HG03045 (cell line): ENCODE measurements around the gene COPE.
"Not testable (repeated sequence)": the region's sequence is repeated elsewhere in the genome, so short reads cannot be mapped to it uniquely, and the experiment has no call there.

Source experiments
- ATAC-seq: cut with Tn5 transposase; IDR thresholded peaks from one replicate; pipeline ENCODE4 v1.9.1; 2021; ENCODE audit warnings: mild to moderate bottlenecking, moderate library complexity; ENCODE audit not compliant: unreplicated experiment

The COPE gene

DNA sequence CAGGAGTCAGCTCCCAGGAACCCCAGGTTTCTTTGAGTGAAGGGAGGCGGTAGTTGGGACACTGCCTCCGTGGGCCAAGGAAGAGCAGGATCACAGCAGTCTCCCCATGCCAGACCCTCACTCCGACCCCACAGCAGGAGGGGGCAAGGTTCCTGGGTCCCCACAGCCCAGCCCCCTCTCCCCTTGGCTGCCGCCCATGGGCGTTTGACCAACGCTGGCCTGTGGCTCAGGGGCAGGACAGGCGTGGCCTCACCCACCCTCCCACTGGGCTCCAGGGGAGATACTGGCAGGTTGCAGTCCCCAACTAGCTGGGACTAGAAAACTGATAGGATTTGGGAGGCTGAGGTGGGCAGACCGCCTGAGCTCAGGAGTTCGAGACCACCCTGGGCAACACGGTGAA is 9.2 kb downstream of the COPE start:
- no peak for ATAC-seq

DNA sequence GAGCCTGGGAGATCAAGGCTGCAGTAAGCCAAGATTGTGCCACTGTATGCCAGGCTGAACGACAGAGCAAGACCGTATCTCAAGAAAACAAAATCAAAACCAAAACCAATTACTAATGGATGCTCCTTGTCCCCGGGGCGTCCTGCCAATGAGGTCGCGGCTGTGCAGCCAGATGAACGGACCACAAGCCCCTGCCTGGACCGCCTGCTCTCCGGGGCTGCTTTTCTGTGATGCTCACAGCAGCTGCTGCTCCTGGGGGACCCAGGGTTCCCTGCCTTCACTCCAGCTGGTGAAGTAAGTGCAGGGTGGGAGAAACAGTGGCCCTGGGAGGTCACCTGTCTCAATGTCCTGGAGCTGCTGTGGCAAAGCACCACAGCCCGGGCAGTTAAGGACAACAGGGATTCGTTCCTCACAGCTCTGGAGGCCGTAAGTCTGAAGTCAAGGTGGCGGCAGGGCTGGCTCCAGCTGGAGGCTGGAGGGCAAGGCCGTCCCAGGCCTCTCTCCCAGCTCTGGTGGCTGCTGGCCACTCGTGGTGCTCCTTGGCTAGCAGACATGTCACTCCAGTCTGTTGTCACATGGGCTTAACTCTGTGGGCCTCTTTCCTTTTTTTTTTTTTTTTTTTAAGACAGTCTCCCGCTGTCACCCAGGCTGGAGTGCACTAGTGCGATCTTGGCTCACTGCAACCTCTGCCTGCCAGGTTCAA is 10.1 kb downstream of the COPE start:
- ATAC-seq, result no peak

DNA sequence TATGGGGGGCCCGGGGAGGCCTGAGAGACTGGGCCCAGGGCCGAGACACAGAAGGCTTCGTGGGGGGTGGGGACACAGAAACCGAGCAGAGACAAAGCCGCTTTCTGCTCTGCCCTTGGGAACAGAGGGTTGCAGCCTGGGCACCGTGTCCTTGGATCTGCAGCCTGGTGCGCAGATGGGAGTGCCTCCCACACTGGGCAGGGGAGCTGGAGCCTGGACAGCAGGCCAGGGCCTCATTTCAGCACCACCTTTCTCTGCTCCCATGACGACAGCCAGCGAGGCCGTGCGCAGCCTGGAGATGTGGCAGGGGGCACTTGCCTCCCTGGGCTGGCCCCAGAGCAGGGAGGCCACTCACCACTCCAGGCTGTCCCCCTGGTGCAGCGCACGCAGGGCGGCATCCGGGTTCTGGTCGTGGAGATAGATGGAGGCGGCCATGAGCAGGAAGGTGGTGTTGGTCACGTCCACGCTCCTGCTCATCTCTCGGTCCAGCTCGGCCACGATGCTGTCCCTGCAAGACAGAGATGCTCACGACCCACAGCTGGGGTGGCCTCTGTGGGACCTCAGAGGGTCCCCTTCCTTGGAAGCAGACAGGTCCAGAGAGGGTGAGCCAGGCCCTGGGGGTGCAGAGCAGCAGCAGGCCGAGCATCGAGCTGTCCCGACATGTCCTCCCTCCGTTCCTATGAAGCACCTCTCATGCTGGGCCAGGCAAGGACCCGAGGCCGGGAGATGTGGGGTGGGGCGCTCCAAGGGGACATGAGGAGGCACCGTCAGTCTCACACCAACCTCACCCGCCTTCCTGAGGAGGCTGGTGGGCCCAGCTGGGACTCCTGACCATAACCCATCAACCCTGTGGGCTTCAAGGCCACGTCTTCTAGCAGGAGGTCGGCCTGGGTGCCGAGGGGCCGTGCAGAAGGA is 12.3 kb downstream of the COPE start:
- ATAC-seq, result no peak

DNA sequence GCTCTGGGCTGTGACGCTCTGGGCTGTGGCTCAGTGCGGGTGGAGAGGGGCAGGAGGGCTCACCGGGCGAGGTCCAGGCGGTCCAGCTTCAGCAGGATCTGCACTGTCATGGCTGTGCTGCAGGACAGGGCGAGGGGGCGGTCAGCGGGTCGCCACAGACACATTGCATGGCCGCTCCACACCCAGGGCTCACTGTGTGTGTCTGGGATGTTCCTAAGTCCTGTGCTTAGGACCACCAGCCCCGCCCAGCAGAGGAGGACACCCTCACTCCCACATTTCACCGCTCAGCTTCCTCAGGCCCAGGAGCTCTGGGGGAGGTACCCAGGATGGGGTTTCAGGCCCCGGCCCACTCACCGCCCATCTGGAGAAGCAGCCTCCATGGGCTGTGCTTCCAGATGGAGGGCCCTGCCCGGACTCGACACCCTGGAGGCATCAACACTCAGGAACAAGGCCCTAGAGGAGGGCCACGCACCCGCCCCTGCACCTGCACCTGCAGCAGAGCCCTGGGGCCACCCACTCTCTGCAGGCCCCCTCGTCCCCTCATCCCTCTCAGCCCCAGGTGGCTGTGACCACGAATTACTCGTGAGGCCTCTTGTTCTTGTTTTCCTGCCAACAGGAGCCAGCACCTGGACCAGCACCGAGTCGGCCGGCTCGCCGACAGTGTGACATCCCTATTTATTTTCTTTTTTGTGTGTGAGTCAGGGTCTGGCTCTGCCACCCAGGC is 13.5 kb downstream of the COPE start:
- ATAC-seq, result no peak

DNA sequence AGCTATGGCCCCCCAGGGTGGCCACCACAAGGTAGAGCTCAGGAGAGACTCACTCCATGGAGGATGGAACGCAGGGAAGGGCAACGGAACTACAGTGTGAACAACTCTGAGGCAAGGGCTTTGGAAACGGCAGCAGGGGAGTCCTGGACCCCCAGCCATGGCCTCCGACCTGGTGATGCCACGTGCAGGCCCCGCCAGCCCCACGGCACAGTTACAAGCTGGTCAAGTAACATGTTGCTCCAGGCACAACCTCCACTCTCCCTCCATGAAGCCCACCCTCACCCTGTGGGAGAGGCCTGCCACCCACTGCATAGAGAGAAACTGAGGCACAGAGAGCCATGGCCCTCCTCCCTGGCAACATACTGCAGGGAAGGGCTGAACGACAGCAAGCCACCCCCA is 14.1 kb downstream of the COPE start:
- no peak for ATAC-seq

DNA sequence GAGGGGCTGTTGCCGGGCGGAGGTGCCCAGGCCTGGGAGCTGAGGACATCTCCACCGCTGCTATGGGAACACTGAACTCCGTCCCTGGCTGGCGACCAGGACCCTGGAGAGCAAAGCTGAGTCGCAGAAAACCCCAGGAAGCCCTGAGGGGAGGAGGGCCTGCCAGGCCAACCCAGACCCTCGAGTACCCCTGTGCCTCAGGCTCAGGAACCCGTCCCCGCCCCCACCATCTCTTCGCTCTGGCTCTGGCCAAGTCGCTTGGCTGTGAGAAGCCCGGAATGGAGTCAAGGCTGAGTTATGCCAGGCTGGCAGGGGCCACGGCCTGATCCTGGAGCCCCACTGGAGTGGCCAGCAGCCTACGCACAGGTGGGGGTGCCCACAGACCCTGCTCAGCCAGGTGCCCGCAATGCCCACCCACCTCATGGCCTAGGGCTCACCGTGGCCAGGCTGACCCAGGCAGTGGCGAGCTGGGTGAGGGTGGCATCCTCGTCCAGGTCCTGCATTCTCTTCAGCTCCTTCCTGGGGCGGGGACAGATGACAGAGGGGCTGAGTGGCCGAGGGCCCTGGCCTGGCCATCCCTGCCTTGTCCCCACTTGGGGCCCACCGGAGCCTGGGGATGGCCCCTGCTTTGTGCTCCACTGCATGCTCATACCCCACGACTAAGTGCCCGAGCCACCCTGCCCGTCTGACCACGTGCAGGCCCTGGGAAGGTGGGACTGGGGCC is 14.7 kb downstream of the COPE start:
- no peak for ATAC-seq

DNA sequence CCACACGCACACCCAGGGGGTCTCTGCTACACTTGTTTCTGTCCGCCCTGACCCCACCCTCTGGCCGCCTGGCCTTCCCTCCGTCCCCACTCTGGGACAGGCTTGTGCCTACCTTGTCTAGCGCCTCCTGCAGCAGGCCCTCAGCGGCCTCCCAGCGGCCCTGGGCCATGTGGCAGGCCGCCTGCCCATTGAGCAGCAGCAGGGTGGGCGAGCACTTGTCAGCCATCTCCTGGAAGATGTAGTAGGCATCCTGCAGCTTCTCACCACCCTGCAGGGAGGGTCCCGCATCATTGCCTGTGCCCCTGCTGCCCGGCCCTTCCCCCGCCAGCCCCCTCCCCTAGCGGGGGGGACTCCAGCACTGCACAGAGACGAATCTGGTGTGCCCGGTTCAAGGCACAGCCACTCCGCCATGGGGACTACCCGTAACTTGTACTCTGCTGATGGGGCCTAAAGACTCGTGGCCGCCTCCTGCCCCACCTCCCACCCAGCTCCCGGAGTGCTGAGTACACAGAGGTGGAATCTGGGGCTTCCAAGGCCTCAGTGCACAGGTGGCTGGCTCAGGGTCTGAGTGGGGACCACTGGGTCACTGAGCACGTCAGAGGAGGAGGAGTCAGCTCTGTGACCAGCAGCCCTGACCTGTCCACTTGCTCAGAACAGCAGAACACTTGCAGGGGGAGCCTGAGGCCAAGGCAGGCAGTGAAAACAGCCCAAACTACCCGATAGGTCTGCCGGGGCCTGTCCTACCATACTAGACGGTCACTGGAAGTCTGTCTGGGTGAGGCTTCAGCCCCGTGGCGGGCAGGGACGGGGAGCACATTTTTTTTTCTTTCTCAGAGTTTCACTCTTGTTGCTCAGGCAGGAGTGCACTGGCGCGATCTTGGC is 15.8 kb downstream of the COPE start:
- no peak for ATAC-seq

DNA sequence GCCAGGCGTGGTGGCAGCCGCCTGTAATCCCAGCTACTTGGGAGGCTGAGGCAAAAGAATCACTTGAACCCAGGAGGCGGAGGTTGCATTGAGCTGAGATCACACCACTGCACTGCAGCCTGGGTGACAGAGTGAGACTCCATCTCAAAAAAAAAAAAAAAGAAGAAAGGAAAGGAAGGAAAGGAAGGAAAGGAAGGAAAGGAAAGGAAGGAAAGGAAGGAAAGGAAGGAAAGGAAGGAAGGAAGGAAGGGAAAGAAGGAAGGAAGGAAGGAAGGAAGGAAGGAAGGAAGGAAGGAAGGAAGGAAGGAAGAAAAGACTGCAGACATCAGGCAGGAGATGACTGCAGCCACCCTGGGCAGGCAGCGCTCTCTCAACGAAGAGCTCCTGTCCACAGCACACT is 16.7 kb downstream of the COPE start:
- ATAC-seq, result not testable (repeated sequence)

DNA sequence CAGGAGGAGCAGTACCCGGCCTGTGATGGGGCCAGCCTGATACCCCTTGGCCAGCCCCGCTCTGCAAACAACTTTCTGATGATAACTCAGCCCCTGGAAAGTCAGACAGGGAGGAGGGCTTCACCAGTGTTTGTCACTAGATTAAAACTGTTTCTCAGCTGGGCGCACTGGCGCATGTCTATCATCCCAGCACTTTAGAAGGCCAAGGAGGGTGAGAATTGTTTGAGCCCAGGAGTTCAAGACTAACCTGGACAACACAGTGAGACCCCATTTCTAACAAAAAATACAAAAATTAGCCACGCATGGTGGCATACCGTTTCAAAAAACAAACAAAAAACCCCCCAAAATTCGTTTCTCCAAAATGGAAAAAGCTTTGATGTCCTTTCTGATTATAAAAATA is 17.7 kb downstream of the COPE start:
- ATAC-seq, result no peak

DNA sequence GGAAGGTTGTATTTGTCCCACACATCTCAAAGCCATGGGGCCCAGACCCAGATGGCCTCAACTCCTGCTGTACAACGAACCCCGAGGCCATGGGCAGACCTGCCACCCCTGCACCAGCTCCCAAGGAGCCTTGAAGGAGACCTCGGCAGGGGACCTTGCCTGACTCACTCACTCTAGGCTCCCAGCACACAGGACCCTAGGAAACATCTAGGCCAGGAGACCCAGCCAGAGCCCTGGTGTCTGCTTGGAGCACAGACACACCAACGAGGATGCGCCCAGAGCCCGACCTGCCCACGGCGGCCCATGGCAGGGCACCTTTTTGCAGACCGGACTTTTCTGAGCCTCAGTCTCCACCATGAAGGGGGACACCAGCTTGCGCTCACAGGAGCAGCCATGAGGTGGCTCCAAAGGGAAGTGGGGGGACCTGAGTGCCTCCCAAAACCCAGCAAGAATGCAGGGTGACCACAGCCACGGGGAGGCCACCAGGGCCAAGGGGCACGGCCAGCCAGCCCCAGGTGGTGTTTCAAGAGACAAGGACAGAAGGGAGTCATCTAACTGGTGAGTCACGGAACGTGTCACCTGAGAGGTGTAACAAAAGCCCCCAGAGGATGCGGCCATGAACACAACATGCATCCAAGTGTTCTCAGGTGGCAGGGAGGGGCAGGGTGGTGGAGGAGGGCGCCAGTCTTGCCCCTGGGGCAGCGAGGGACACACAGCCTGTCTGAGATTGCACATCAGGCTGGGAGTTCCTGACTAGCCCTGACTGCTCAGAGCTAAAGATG is 18.3 kb downstream of the COPE start:
- no peak for ATAC-seq

DNA sequence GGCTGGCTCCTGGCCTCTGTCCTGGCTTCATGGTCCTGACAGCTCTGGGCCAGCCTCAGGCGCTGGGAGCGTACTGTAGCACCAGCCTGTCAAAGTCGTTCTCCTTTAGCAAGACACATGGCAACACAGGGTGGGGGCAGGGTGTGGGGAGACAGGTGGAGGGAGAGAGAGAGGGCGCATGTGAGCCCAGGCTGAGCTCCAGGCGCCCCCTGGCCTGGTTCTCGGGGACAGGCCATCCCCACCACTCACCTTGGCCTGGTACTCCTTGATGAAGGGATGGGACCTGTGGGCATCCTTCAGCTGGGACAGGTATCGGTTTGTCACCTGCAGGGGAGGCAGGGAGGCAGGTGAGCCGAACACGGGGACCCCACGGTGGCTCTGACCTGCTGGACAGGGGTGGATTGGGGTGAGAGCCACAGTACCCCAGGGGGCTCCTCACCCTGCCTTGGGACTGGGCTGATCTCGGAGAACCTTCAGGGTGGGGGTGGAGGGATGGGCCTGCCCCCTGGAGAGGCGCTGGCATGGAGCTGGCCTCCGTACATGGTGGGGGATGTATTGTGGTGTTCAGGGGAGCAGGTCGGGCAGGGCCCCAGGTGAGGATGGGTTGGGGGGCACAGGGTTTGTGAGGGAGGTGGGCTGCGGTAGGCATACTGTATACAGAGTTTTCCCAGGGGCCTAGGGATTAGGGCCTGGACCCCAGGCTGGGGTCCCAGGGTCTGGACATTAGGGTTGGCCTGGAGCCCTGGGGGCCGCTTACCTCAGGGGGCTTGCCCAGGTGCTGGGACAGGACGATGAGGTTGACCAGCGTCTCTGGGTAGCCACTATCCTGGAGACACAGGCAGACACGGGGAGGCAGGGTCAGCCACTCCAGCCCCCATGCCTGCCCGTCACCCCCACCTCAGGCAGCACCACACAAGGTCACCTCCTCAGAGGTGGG is 19.3 kb downstream of the COPE start:
- no peak for ATAC-seq

DNA sequence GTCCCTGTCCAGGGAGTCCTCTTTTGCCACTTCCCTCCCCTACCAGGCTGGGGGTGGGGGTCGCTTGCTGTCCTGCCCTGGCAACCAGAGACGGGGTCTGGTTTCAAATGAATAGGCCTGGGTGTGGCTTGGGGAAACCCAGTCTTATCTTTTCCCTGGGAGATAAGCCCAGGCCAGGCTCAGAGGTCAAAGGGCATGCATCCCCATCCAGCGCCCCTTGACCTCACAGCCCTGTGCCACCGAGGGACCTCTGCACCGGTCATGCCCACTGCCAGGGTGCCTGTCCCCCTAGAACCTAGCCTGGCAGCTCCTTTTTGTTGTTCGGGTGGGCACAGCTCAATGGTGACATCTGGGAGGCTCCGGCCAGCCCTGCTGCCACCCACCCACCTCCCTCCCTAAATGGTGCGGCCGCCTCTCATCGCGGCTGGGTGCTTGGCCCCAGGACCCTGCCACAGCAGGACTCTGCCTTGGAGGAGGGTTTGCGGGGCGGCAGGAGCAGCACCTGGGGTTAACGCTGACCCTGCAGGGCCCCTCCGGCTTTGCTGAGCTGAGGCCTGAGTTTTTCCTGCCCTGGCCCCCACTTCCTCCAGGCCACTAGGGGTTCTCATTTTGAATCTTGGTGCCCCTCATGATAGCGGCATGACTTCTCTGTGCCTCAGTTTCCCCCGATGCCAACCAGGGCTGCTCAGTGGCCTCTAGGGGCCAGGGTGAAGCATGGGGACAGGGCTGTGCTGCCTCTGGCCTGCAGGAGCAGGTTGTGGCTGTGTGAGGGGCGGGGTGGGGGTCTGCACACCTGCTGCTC is 20.4 kb downstream of the COPE start:
- no peak for ATAC-seq

DNA sequence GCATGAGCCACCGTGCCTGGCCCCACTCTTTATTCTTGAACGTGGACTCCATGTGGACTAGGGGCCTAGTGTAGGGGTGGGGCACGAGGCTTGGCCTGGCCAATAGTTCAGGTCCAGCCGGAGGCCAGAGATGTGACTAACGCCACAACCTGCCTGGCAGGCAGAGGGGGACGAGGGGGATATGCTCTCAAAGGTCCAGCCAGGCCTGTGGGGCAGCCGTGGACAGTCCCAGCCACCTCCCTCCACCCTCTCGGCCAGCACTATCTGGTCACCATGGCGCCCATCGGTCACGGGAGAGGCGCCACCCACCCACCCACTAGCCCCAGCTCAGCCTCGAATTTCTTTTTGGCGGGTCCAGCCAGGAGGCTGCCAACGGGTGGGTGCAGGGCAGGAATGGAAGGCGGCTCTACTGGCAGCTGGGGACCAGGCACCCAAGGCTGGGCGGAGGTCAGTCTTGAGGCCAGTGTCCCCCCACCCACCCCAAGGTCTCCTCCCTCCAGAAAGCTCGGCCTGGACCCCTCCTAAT is 21.0 kb downstream of the COPE start:
- ATAC-seq, result no peak

DNA sequence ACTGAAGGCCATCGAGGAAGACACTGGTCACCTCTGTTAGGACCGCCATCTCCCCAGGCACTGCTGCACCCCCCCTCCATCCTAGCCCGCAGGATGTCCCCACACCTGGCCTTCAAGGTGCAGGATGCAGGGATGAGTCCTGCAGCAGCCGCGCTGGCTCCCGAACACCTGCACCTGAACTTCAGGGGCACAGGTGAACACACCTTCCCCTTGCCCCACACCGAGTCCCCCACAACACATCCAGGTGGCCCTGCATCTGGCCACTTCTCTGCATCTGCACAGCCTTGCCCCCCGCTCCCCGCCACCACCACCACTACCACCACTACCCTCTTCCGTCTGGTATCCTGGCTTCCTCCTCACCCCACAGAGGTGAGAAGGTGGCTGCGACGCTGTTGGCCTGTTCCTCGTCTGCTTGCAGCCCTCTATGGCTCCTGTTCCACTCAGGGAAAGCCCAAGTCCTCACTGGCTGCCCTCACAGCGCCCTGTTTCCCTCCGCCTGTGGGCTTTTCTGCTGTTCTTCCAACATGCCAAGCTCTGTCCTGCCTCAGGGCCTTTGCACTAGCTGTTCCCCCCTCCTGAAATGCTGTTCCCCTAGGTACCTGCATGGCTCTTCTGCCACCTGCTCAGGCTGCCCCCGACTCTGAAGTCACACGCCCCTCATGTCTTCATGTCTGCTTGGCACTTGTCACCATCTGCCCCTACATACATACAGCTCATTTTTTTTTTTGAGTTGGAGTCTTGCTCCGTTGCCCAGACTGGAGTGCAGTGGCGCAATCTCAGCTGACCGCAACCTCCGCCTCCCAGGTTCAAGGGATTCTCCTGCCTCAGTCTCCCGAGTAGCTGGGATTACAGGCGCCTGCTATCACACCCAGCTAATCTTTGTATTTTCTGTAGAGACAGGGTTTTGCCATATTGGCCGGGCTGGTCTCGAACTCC is 21.8 kb downstream of the COPE start:
- no peak for ATAC-seq

DNA sequence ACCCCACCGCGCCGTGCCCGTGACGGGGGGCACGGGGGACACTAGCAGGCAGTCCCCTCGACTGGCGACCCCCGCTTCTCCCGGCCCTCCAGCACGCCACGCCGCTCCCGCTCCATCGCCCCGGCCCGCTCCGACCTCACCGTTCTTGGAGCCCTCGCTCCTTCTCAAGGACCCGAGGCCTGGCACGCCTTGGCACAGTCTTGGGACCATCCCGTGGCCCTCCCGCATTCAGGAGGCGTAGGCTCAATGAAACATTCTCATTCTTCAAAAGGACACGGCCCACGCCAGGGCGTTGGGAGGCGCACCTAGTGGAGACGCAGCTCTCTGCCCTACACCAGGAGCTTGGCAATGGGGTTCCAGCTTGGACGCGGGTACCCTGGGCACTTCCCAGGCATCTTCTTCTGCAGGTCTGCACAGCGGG is 22.8 kb downstream of the COPE start:
- ATAC-seq, result no peak

DNA sequence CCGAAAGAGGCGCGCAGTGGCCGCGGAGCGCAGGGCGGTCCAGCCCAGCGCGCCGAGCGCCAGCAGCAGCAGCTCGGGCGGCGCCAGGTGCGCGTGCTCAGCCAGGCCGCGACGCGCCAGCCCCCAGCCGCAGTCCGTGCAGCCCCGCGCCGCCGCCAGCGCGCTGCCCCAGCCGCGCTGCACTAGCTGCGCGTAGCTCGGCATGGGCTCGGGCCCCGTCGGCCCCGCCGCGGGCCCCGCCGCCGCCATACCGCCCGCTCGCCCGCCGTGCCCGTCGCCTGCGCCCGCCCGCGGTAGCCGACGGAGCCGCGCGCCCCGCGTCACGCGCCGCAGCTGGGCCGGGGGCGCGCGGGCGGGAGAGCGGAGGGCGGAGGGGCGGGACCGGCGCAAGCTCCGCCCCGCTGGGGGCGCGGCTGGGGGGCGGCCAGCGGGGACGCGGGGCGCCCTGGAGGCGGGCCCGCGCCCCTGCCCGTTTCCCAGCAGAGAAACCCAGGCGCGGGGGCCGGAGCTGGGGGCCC is 23.3 kb downstream of the COPE start, which contains the start of gene CERS1:
CERS1 (minus strand) TSS at position 335 of the 518 bp plus-strand sequence; CDS start at position 249, 86 bp downstream.
- ATAC-seq, result no peak
